NCI-H524 (cell line): Measurements from ENCODE around the gene ANO8.
"Not testable (repeated sequence)": the region's sequence is repeated elsewhere in the genome, so short reads cannot be mapped to it uniquely, and the experiment has no call there.

Source experiments
- DNase-seq, 2 experiments: peaks; one replicate each; lab custom pipeline; 2025; lab: John Stamatoyannopoulos, UW

ANO8 gene

GRCh38 chr19:17334414-17335409 lies at the start of gene ANO8:
ANO8 (minus strand) TSS chr19:17334855; CDS start chr19:17334670, 185 bp downstream.
- peak; percentile 97 to 98 for DNase-seq

- DNase-seq, result no peak
Measured at GRCh38 chr19:17380426-17381138, 45.9 kb upstream of the ANO8 start.

GRCh38 chr19:17379221-17379631 lies 44.6 kb upstream of the ANO8 start:
- DNase-seq, result no peak

- DNase-seq, result no peak
Measured at GRCh38 chr19:17378271-17378670, 43.6 kb upstream of the ANO8 start.

- no peak for DNase-seq
Measured at GRCh38 chr19:17376935-17377600, 42.4 kb upstream of the ANO8 start, which contains the start of gene PLVAP. PLVAP (minus strand) TSS chr19:17377342; CDS start chr19:17377288, 54 bp downstream.

DNA sequence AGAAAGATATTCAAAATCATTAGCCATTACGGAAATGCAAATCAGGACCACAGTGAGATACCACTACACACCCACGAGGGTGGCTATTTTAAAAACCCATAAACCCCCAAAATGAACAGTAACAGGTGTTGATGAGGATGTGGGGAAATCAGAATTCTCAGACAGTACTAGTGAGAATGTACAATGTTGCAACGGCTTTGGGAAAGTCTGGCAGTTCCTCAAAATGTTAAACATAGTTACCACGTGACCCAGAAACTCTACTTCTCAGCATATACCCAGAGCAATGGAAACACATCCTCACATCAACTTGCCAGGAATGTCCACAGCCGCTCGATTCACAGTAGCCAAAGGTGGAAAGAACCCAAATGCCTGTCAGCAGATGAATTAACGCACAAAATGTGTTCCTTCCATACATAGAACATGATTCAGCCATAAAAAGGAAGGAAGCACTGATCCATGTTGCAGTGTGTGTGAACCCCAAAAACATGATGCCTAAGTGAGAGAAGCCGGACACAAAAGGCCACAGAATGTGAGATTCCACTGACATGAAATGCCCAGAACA lies 35.5 kb upstream of the ANO8 start:
- DNase-seq, result no peak

GRCh38 chr19:17365361-17365760 lies 30.7 kb upstream of the ANO8 start:
- no peak for DNase-seq

DNA sequence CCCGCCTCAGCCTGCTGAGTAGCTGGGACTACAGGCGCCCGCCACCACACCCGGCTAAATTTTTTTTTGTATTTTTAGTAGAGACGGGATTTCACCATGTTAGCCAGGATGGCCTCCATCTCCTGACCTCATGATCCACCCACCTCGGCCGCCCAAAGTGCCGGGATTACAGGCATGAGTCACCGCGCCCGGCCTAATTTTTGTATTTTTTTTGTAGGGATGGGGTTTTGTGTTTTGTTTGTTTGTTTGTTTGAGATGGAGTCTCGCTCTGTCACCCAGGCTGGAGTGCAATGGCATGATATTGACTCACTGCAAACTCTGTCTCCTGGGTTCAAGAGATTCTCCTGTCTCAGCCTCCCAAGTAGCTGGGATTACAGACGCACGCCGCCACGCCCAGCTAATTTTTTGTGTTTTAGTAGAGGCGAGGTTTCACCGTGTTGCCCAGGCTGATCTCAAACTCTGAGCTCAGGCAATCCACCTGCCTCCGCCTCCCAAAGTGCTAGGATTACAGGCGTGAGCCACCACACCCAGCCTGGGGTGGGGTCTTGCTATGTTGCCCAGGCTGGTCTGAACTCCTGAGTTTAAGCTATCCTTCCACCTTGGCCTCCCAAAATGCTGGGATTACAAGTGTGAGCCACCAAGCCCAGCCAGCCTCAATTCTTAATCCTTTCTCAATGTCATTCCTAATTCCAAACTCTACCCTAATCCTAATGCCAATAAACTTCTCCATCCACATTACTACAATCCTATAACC lies 29.4 kb upstream of the ANO8 start:
- not testable (repeated sequence) for DNase-seq

- DNase-seq, result no peak
Measured at GRCh38 chr19:17359905-17360800, 25.5 kb upstream of the ANO8 start.

GRCh38 chr19:17358395-17358794 lies 23.7 kb upstream of the ANO8 start:
- DNase-seq, result no peak

- no peak for DNase-seq
Measured at GRCh38 chr19:17357724-17358123, 23.1 kb upstream of the ANO8 start.

GRCh38 chr19:17357078-17357666 lies 22.5 kb upstream of the ANO8 start:
- no peak for DNase-seq

DNA sequence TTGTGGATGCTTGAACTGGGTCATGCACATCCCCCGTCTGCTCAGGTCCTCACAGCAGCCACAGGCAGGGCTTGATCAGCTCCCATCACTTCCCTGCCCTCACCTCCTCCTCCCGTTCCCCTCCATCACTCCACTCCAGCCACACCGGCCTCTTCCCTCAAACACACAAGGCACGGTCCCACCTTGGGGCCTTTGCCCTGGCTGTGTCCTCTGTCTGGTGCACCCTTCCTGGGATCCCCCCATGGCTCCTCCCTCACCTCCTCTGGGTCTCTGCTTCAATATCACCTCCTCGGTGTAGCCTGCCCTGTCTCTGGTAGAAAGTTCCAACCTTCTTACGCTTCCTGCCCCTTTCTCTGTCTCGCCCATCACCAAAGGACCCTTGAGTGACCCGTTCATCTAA lies 18.7 kb upstream of the ANO8 start:
- no peak for DNase-seq

GRCh38 chr19:17352608-17353280 lies 18.1 kb upstream of the ANO8 start:
- no peak for DNase-seq

DNA sequence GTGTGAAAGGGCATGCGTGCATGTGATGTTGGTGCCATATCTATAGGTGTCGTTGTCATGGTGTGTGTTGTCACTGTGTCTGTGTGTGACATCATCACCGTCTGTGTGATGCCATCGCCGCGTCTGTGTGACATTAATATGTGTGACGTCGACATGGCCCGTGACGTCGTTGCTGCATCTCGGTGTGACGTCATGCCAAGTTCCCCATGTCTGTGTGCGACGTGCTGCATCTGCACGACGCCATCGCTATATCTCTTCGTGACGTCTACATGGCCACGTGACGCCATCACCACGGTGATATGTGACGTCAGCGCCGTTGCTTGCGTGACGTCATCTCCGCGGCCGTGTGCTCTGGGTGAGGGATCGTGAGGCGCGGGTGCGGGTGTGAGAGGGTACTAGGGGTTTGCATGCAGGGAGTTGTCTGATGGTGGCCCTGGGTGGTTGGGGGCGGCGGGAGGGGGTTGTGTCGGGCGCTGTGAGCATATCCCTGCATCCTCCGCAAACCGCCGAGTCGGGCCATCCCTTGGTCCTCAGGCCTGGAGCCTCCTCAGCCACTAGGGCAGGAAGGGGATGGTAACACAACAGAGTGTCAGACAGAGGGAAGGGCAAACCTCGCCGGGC lies 17.3 kb upstream of the ANO8 start:
- no peak for DNase-seq

DNA sequence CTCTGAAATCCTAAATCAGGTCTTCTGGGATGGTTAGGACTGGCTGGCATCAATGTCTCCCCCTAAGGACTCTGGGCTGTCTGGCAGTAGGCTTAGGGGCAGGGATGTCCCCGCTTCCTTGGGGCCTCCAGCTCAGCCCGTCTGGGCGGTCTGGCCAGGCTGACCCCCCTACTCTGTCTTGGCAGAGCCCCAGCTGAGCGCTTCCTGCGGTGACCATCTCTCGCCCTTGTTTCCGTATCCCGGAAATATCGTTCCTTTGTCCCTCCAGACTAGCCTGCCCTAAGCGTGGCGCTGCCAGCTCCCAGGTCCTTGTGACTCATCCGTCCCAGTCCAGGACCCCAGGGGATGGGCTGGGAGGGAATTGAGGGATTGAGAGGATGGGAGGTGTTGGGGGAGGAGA lies 14.0 kb upstream of the ANO8 start:
- peak in 1 of 2 experiments; percentile 26 for DNase-seq

GRCh38 chr19:17347877-17348276 lies 13.2 kb upstream of the ANO8 start:
- no peak for DNase-seq

GRCh38 chr19:17347361-17347760 lies 12.7 kb upstream of the ANO8 start:
- DNase-seq, result no peak
